Retina (tissue), 1 donor: Measurements from ENCODE around the gene KIAA0753.
"Not testable (repeated sequence)": the region's sequence is repeated elsewhere in the genome, so short reads cannot be mapped to it uniquely, and the experiment has no call there.

Source experiments
- DNase-seq: peaks from one replicate; pipeline ENCODE4 v3.0.0-alpha.2; 2016

Gene KIAA0753

GRCh38 chr17:6596081-6596480, 44.4 kb downstream of the KIAA0753 start:
- DNase-seq = no peak

GRCh38 chr17:6593371-6593770, 47.1 kb downstream of the KIAA0753 start:
- DNase-seq = not testable (repeated sequence)

DNA sequence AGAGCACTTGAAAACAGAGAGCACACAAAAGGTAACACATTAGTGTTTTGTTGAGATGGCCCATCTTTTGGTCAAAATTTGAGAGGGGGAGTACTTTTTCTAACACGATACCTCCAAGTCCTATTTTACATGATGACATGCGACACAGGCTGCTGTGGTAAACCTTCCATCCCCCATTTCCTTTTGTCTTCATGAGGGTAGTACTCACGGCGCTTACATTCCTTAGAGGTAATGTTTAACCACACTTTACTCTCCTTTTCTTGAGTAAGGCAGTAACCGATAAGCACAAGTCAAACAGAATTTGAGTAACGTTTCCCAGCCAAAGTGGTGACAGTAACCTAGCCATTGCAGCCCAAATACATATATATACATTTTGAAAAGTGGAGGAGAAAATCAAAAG, 48.3 kb downstream of the KIAA0753 start:
- no peak for DNase-seq

- no peak for DNase-seq
Observed at GRCh38 chr17:6591599-6592158, 48.8 kb downstream of the KIAA0753 start.

- DNase-seq = no peak
Observed at GRCh38 chr17:6589266-6589946, 51.1 kb downstream of the KIAA0753 start.

DNA sequence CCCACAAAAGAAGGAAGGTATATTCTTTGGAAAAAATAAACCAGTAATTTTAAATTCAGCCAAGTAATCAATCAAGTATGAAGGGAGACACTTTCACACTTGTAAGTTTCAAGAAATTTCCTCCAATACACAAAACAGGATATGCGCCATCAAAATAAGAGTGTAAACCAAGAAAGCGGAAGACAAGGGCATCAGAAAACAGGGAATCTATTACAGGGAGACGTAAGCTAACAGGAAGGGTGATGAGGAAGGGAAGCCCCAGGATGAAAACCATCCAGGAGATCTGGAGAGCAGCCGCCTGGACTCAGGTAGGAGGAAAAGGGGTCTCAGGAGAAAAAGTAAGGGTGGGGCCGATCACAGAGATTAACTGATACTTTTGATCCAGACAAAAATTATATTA, 52.3 kb downstream of the KIAA0753 start:
- no peak for DNase-seq

DNA sequence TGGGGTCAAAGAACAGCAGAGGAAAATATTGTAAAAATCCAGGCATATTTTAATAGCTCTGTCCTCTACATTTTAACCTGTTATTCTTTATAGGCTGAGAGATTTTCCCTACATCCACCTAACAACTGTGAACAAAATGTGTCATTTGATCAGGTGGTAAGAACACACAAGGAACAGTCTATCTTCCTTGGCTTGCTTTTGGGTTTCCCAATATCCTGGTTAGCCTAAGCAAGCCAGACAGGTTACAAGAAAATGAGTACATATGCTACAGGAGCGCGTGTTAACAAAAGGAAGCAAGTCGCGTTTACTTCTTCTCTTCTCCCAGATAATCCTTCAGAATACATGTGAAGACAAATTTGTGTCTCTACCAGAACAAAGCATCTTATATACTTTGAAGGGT, 53.2 kb downstream of the KIAA0753 start:
- DNase-seq = no peak

- no peak for DNase-seq
Observed at GRCh38 chr17:6583411-6583810, 57.1 kb downstream of the KIAA0753 start.

DNA sequence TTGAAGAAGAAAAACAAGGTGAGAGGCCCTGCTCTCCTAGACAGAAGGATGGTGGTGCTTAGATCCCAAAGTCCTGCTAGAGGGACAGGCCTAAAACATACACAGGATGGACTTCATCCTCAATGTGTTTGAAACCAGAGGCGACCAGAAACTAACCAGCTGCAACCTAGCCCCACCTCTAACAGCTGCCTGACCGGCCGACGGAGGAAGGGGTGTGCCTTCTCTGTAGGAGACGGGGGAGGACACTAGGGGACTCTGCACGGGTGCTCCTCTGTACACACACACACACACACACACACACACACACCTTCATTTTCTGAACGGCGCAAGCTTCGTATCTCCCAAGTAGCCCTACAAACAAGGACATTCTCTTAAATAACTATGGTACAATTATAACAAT, 59.9 kb downstream of the KIAA0753 start:
- DNase-seq = no peak

- no peak for DNase-seq
Observed at GRCh38 chr17:6578491-6578890, 62.0 kb downstream of the KIAA0753 start.

DNA sequence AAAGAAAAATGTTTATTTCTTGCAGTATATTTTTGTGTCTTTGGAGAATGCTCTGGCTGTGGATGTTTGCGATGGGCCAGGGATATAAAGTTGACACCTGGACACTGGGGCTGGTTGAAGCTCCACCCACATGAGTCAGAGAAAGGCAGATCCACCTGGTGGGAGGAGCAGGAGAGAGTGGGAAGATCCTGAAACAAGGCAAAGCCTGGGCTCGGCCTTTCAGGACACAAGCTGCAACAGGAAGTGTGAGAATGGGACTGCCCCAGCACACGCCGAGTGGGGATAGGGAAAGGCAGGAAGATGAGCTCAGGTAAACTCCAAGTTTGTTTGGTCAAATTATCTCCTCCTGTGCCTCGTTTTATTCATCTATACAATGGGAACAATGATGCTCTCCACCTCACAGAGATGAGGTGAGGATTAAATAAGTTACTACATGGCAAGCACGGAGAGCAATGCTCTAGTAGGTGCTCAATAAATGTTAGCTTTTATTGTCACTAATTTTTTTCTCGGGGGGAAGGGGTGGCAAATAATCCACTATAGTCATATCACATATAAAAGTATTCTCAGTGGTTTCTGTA, 62.7 kb downstream of the KIAA0753 start:
- no peak for DNase-seq

GRCh38 chr17:6576038-6576785, 64.3 kb downstream of the KIAA0753 start:
- no peak for DNase-seq

- no peak for DNase-seq
Observed at GRCh38 chr17:6575596-6575988, 64.9 kb downstream of the KIAA0753 start.

DNA sequence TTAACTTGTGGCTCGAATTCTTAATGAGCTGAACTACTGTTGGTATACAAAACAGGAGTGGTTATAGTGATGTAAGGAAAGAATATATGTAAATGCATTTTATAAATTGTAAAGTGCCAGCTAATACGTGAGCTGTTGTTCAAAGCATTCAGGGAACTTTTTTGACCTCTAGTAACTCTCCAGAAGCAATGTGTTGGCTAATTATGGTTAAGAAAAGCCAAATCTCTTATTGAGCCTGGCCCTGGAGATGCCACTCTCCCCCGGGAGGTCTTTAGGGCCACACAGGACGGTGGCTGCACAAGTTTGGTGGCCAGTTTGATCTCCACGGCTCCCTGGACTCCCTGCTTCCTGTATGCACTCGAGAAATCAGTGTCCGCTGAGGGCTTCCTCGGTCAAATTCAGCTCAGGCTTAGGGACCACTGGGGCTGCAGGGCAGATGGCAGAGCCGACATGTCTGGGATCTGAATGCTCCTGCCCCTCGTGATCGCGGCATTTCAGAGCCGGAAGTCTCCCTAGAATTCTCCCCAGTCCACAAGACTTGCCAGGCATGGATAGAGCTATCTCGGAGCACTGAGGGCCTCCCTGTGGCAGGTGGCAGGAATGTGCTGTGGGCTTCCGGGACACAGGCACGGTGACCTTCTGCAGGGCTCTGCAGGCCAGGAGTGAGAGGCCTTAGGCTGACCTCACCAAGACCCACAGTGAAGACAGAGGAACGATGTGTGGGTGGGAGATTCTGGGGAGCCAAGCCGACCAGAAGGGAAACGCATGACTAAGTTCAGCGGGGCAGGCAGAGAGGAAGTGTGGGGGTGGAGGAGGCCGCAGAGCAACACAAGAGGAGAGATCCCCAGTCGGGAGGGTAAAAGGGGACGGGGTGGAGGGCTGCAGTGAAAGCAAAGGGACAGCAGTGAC, 65.6 kb downstream of the KIAA0753 start:
- no peak for DNase-seq

- no peak for DNase-seq
Observed at GRCh38 chr17:6573982-6574686, 66.4 kb downstream of the KIAA0753 start.

- not testable (repeated sequence) for DNase-seq
Observed at GRCh38 chr17:6573495-6573894, 67.0 kb downstream of the KIAA0753 start.

DNA sequence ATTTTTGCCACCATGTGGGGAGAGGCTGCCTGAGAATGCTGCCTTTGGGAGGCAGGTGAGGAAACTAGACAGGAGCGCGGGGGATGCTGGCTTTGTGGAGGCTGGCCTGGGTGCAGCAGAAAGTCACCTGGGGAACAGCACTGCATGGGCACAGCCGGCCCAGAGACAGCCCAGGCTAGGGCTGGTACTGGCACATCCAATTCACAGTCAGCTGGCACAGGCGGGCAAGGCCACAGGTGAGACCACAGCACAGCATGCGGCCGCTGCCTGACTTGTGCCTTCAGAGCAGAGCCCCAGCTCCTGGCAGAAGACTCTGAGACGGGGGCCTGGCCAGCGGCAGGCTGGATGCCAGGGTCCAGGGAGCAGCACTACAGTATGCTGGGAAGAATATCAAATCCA, 67.5 kb downstream of the KIAA0753 start:
- no peak for DNase-seq

GRCh38 chr17:6571452-6571781, 69.1 kb downstream of the KIAA0753 start:
- no peak for DNase-seq

DNA sequence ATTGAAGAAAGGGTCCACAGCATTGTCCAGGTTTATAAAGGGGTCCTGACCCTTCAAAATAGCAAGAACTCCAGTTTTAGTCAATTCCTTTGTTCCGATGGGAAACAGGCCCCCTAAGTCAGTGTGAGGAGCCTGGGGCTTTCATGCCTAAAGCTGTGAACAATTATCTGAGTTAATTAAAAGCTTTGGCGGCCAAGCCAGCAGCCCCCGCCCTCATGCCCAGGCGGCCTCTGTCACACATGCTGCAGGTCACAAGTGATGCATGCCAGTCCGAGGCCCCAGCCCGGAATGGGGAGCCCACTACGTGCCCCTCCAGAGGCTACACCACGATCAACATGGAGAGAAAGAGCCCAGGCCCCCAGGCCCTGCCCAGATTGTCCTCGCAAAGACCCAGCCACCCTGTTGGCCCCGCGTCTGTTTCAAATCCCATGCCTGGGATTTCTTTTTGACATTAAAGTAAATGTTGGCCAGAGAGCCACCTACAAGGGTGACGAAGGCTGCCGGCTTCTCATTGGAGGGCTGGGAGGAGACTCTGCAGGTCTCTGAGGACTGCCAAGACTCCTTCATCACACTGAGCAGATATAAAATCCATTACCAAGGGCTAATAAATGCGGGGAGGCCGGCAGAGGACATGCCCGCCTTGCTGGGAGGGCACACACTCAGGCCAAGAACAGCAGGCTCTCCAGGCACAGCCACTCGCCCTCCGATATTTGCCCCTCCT, 69.6 kb downstream of the KIAA0753 start:
- DNase-seq = no peak

GRCh38 chr17:6569370-6570285, 70.9 kb downstream of the KIAA0753 start:
- no peak for DNase-seq
